ENCODE data around the gene PRR23B.
"Not testable (repeated sequence)": the region's sequence is repeated elsewhere in the genome, so short reads cannot be mapped to it uniquely, and the experiment has no call there.

PRR23B gene

DNA sequence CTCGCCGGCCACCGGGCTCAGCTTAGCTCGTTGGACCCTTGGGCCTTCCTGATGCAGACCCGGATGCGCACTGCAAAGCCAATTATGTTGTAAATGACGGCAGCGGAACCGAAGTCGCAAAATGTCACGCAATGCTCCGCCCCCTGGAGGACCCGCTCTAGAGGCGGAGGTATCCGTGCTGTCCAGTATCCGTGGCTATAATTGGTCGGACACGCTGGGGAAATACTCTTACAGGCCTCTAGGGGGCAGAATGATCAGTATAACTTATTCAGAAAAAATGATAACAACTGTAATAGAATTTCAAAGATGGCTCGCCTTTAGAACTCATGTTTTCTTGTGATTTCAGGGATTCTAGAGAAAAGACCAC lies at the start of gene PRR23B:
TSS of gene PRR23B (minus strand) at position 59 of the 367 bp plus-strand sequence. CDS start 265 bp downstream, outside the sequence.
- no peak for DNase-seq

DNA sequence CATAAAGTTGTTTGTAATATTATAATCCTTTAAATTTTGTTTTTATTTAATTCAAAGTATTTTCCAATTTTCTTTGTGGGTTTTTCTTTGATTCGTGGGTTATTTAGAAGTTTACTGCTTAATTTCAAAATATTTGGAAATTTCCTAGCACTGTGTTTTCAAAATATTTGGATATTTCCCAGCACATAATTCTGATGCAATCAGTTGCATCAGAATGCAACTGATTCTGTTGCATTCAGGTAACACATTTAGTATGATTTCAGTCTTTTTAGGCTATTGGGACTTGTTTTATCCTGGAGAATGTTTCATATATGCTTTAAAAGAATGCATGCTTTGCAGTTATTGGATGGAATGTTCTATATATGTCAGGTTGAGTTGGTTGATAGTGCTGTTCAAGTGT lies 42.2 kb upstream of the PRR23B start:
- DNase-seq: no peak

DNA sequence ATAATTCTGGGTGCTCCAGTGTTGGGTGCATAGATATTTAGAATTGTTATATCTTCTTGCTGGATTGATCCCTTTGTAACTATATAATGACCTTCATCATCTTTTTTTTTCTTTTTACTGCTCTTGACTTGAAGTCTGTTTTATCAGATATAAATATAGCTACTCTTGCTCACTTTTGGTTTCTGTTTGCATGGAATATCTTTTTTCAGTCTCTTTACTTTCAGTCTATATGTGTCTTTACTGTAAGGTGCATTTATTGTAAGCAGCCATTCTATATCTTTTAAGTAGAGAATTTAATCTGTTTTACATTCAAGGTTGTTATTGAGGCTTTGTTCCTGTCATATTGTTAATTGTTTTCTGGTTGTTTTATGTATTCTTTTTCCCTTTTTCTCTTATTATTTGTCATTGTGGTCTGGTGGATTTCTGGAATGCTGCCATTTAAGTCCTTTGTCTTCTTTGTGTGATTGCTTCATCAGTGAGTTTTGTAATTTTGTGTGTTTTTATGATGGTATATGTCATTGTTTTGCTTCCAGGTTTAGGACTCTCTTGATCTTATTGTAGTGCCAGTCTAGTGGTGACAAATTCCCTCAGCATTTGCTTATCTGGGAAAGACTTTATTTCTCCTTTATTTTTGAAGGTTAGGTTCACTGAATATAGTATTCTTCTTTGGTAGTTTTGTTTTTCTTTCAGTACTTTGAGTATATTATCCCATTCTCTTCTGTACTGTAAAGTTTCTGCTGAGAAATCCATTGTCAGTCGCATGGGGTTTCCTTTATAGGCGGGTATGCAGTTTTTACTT lies 32.3 kb upstream of the PRR23B start:
- DNase-seq: no peak

DNA sequence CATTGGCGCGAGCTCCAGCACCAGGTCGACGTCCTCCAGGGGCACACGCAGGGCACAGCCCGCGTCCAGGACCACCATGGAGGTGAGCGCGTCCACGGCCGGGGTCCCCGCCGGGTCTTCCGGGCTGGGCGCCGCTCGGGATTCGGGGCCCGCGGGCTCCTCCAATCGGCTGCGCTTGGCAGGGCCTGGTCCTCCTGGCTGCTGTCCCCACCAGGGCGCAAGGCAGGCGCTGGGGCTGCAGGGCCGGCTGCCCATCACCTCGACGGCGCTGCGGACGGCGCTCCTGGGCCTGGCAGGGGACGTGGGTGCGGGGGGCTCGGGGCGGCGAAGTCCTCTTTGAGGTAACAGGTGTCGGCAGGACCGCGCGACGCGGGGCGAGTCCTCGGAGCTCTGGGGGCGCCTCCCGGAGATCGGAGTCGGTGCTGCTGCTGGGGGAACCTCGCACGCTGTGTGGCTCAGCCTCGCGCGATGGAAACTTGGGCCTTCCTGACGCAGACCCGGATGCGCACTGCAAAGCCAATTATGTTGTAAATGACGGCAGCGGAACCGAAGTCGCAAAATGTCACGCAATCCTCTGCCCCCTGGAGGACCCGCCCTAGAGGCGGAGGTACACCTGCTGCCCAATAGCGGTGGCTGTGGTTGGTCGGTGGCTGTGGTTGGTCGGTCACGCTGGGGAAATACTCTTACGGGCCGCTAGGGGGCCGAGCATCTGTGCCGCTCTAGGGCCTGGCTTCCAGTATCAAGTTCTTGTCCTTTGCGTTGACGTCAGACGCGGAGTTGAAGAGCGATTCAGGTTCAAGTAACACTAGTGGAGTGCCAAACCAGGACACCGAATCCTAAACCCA lies 23.9 kb upstream of the PRR23B start, which contains the start of gene PRR23C:
TSS of gene PRR23C (minus strand) at position 527 of the 845 bp plus-strand sequence. CDS start at position 255, 272 bp downstream.
- DNase-seq: no peak

DNA sequence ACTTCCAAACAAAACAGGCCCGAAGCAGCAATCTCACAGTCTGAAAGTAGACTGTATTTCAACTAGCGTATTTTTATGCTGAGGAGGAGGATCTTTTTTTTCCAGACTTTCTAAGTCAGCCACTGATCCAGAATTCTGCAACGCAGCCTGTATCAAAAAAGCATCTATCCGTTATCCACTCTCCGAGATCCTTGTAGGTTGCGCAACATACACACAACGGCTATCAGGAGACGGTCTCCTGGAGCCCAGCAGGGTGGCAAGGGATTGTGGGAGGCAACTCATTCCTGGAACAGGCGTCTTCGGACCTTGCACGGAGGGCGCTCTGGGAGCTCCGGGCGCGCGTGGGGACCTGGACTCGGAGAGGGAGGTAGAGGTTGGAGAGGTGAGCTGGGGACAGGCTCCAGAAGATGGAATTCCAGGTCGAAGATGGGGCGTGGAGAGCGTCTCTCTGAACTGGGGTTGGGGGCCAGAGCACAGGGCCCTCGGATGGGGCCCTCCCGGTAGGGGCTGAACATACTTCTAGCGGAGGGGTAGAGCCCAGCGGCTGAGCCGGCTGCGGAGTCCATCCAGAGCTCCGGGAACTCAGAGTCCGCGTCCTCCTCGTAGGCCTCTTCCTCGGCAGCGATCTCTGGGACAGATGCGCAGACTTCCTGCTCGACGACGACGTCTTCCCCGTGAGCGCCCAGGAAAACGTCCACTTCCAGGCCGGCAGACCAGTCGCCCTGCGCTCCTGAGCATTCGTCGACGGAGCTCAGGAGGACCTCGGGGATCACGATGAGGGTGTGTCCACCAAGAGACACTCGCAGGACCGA lies 23.0 kb upstream of the PRR23B start:
- DNase-seq: no peak

DNA sequence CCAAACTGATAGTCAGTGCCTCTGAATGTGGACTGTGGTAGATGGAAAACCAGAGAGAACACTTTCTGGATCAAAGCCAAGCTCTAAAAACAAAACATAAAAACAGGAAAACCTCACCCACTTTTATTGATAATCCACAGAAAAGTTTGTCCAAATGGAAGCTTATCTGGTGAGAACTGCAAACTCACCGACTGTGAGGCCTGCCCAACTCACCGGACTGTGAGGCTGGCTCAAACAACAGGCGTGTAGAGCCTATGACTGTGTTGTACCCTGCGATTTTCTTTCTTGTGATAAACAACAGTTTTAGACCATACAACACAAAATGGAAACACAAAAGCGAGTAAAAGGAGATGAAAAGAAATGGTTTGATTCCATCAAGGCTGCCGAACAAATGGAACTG lies 16.8 kb upstream of the PRR23B start:
- no peak for DNase-seq

DNA sequence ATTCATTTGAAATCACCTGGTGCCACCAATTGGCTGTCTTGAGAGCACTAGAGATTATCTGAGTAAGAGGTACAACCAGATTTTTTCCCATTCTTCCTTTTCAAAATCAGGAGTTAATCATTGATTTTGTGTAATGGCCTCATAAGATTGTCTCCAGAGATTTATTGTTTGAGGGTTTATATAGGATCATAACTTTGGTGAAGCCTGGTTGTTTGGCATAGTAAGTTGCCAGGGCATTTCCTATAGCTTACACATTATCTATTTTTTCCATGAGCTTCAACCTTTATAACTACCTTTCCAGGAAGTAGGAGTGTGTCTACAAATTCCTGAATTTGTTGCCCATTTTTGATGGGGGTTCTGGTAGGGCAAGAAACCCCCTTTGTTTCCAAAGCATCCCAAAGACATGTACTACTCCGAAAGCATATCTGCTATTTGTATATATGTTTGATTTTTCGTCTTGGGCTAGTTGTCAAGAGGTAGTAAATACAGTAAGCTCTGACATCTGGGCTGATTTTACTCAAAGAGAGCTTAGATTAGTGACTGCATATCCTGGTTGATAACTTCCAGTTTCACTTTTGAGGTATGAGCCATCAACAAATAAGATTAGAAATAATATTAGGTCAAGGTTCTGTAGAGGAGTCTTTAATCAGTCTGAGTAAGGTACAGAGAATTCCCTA lies 11.7 kb upstream of the PRR23B start:
- no peak for DNase-seq

DNA sequence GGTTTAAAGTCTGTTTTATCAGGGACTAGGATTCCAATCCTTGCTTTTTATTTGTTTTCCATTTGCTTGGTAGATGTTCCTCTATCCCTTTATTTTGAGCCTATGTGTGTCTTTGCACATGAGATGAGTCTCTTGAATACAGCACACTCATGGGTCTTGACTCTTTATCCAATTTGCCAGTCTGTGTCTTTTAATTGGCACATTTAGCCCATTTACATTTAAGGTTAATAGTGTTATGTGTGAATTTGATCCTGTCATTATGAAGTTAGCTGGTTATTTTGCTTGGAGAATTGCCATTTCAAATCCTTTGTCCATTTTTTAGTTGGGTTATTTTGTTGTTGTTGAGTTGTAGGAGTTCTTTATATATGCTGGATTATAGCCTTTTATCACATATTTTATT lies 9.8 kb upstream of the PRR23B start:
- DNase-seq: not testable (repeated sequence)

DNA sequence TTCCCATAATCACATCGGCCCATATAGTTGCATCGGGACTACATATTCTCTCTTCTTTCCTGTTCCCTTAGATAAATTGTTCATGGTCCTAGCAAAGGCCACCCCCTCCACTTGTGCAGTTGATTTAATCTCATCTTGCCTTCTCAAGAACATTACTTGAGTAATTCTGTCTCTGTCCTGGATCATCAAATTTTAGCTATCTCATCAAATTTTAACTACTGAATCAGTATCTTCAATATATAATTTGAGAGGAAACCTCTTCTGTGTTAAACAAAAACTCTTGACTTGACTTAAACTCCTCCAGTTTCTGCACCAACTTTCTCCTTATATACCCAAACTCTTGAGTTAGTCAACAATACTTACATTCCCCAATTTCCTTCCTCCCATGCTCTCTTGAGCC lies 4.2 kb upstream of the PRR23B start:
- no peak for DNase-seq

DNA sequence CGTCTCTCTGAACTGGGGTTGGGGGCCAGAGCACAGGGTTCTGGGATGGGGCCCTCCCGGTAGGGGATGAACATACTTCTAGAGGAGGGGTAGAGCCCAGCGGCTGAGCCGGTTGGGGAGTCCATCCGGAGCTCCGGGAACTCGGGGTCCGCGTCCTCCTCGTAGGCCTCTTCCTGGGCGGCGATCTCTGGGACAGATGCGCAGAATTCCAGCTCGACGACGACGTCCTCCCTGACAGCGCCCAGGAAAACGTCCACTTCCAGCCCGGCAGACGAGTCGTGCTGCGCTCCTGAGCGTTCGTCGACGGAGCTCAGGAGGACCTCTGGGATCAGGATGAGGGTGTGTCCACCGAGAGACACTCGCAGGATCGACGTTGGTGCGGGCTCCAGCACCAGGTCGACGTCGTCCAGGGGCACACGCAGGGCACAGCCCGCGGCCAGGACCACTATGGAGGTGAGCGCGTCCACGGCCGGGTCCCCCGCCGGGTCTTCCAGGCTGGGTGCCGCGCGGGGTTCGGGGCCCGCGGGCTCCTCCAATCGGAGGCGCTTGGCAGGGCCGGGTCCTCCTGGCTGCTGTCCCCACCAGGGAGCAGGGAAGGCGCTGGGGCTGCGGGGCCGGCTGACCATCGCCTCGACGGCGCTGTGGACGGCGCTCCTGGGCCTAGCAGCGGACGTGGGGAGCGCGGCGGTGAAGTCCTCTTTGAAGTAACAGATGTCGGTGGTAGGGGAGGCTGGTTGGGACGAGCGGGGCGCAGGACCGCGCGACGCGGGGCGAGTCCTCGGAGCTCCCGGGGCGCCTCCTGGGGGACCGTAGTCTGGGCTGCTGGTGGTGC lies 474 bp downstream of the PRR23B start:
- DNase-seq: no peak

DNA sequence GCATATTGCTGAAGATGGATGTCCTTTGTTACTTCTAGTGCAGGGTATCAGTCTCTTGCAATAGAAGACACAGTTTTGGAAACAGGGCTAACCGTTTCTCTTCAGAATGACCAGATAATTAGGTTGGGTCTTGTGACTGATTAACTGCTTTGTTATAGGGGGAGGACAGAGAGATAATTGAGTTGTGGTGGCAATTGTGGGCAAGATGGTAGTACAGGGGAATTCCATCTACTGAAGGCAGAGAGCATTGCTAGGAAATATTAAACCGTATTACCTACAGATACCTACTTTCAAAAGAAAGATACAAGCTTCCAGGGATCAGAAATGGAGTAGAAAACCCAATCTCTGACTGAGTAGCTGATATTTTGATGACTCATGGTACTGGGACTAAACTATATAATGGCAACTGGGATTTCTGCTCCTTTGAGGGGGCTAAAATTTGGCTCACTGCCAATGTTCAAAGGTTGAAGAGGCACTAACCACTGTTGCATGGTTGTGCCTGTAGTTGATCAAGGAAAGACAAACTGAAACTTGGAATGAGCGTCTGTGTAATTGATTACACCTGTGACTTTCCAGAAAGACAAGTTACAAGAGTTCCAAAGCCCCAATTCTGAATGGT lies 4.2 kb downstream of the PRR23B start:
- DNase-seq: no peak

DNA sequence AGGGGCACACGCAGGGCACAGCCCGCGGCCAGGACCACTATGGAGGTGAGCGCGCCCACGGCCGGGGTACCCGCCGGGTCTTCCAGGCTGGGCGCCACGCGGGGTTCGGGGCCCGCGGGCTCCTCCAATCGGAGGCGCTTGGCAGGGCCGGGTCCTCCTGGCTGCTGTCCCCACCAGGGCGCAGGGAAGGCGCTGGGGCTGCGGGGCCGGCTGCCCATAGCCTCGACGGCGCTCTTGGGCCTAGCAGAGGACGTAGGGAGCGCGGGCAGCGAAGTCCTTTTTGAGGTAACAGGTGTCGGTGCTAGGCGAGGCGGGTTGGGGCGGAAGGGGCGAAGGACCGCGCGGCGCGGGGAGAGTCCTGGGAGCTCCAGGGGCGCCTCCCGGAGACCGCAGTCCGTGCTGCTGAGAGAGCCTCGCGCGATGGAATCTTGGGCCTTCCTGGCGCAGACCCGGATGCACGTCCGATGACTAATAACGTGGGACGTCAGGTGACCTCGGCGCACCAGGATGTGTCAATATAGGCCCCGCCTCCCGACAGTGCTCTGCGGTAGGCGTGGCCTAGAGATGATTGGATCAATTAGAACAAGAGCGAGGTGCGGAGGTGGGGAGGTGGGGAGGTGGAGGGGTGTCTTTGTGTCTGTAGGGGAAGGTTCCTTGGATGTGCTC lies 14.5 kb downstream of the PRR23B start, which contains the start of gene PRR23A:
TSS of gene PRR23A (minus strand) at position 218 of the 666 bp plus-strand sequence. CDS start at position 218, 0 bp downstream.
- DNase-seq: no peak

DNA sequence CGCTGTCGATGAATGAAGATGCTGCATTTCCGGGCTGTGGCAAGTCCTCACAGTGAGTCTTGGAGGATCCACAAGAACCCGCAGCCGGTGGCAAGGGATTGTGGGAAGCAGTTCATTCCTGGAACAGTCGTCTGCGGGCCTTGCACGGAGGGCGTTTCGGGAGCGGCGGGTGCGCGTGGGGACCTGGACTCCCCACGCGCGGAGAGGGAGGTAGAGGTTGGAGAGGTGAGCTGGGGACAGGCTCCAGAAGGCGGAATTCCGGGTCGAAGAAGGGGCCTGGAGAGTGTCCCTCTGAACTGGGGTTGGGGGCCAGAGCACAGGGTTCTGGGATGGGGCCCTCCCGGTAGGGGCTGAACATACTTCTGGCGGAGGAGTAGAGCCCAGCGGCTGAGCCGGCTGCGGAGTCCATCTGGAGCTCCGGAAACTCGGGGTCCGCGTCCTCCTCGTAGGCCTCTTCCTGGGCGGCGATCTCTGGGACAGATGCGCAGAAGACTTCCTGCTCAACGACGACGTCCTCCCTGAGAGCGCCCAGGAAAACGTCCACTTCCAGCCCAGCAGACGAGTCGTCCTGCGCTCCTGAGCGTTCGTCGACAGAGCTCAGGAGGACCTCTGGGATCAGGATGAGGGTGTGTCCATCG lies 15.3 kb downstream of the PRR23B start:
- DNase-seq: no peak

DNA sequence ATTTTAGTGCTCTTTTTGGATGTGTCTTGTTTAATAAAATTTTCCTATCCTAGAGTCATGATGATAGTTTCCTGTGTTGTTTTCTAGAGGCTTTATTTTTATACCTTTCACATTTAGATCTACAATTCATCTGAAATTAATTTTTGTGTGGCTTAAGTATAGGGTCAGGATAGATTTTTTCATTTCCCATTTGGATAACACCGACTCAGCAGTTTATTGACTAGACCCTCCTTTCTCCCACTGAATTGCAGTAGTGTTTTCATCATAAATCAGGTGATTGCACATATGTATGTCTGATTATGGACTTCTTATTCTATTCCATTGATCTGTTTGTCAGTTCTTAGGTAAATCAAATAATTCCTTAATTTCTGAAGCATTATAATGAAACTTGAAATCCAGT lies 25.0 kb downstream of the PRR23B start:
- no peak for DNase-seq

DNA sequence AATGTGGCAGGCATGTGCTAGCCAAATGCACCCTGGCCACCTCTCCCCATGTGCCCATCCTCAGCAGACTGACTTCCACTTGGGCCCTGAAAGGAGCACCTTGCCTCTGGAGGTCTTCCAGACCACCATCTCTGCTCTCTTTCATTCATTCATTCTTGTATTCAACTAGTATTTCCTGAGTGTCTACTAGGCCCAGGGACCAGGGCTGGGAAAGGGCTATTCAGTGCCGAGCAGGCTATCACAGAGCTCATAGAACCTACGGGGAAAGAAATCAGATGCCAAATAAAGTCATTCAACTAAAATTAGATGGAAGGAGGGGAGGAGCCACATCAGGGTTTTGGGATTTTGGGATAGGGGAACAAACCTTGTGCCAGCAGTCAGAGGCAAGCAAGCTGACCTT lies 33.5 kb downstream of the PRR23B start:
- DNase-seq: no peak

DNA sequence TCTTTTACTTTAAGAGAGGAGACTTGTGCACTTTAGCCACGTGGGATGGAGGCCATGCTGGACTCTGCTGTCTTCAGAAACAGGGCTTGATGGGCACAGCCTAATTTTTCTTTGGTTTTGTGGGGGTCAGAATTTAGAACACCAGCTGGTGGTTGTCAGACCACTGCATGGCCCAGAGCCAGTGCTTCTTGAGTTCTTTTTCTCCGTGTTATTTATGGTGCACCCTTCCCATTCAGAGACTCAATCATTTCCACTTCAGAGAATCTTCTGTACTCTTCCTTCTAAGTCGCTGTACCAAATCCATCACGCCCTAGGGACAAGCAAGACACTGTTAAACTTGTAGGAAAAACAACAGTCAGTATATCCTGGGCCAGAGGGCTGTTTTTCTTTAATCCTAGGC lies 34.8 kb downstream of the PRR23B start:
- no peak for DNase-seq

DNA sequence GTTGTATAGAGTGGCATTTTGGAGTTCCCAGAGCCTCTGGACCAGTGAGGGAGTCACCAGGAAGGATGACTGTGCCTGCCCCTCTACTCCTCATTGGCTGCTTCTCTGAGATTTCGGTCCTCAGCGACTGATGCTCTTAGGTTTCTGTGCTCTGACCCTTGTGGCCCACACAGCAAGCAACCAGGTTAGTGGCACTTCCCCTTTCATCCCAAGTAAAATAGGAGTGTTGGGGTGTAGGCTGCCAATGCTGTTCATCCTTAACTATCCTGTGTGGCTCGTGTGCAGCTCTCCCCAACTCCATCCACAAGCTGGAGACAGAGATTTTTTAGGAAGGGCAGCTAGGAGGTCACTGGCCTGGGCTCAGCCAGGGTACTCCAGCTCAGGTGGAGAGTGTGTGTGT lies 35.9 kb downstream of the PRR23B start:
- DNase-seq: no peak

DNA sequence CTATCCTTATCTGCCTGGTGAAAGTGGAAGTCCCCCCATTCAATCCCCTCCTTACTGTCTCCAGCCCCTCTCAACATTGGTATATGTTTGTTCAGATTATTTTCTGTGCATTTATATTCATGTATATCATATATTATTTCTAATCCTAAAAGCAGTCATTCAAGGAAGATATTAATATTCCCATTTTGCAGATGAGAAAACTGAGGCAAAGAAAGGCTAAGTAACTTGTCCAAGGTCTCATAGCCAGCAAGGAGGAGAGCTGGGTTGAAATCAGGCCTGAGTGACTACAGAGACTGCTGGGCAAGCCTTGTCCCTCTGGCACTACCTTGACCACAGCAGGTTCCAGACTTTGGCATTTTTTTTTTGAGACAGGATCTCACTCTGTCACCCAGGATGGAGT lies 44.7 kb downstream of the PRR23B start:
- no peak for DNase-seq

DNA sequence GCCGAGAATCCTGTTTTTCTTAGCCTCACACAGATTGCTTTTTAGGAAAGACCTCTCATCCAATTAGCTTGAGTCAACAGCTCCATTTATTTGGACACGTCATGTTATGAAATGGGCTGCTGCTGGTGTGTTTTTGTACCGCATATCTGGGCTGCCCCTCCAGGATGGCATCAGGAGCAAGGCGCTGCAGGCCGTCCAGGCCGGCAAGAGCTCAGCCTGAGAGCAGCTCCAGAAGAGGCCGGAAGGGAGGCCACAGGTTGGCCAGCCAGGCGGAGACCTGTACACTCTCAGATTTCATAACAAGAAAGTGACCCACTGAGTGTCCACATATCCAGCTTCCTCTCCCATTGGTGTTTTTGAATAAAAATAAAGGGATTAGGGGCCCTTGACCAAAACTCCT lies 45.4 kb downstream of the PRR23B start:
- DNase-seq: no peak

DNA sequence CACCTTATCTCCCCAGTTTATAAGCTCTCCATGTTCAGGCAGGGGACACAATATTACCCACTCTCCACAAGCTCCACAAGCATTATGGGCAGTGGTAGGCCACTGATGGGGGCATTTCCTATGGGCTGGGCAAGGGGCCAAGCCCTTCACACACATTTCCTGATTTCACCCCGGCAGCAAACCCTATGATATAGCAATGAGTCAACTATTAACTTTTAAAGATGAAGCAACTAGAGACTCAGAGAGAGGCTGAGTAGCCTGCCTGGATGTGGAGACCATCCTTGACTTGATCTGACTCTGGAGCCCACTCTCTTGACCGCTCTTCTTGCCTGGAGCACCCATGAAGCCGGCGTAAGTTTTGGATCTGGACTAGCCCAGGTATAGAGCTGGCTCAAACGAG lies 46.3 kb downstream of the PRR23B start:
- DNase-seq: no peak
